Measurements from ENCODE around the gene MSI2. TPM values are rescaled to one million over a fixed set of nuclear protein-coding genes. Genes with fewer than 3 reads are reported as not detected.

Gene MSI2
- total and polyA plus RNA-seq, 2 donors (not counting 3 experiments of a cell fraction or from before 2014, with no cell fraction given), result 20.9 to 59.3 TPM

DNA sequence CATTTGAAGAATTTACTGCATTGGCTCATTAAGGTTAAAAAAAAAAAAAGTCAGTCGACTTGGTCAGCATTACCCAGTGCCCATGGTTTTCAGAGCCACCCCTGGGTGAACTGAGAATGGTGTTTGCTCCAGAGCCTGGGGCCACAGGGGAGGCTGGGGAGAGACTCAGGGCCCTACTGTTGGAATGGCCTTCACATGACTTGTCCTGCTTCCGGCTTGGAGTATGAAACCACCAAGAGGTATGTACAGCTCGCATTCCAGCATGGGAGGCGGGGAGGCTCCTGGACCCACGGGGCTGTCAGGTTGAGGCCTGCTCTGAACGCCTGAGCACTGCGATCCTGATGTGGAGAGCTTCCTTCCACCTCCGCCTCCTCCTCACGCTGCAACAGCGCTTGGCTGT, 36.8 kb downstream of the MSI2 start:
- no peaks in the 10 kb centered on the region for H3K36me3 ChIP-seq (ENCODE audit: control insufficient read depth in 2 of 2, extremely low read depth in 1 of 2, insufficient read depth in 2 of 2, low read length in 2 of 2)
- H3K9me1 ChIP-seq (replicated peaks; ENCODE audit: control insufficient read depth, extremely low read depth, insufficient read depth, low read length), result no peaks in the 10 kb centered on the region
- ChIA-PET POLR2A (no interaction called here), CTCF (no interaction called here)
- no peaks in the 10 kb centered on the region for H3K79me2 ChIP-seq (ENCODE audit: control insufficient read depth, insufficient read depth, low read length)
- H3K9me3 ChIP-seq (replicated peaks; ENCODE audit: control insufficient read depth, insufficient read depth, low read length), result no peaks in the 10 kb centered on the region
- no peaks in the 10 kb centered on the region for H3K27me3 ChIP-seq (ENCODE audit: control insufficient read depth in 2 of 2, insufficient read depth in 2 of 2, low read length in 2 of 2)
- FAIRE-seq (no peak), DNase-seq (ENCODE audit: low read depth, low spot score) (no peak)
- intact Hi-C loops (cut with micrococcal nuclease), result no loop called here
- no peaks in the 10 kb centered on the region for H4K20me1 ChIP-seq (replicated peaks; ENCODE audit: control insufficient read depth, extremely low read depth, insufficient read depth, low read length)
- H3K27ac ChIP-seq (ENCODE audit: insufficient read depth, low read depth, low read length), result no peak overlapping the region
- no peak overlapping the region for H3K4me2 ChIP-seq (ENCODE audit: insufficient read depth, low read length)
- no peak overlapping the region for H3K4me3 ChIP-seq (replicated peaks in 1 of 3; ENCODE audit: insufficient read depth in 1 of 3, low read depth in 1 of 3, low read length in 3 of 3)
- BruUV-seq (replicated peaks), result no TSS peak
- TF ChIP-seq EZH2 (IDR thresholded peaks at IDR 0.05; ENCODE audit: borderline replicate concordance, low read depth, low read length, severe bottlenecking) (no peak), MAX (IDR thresholded peaks at IDR 0.05; ENCODE audit: insufficient read depth, insufficient read length) (no peak)
- no peak overlapping the region for H3K9ac ChIP-seq (replicated peaks; ENCODE audit: extremely low read depth, insufficient read depth, low read length)
- H2AFZ ChIP-seq (ENCODE audit: low read depth, low read length), result no peak overlapping the region
- H3K4me1 ChIP-seq (ENCODE audit: control insufficient read depth, extremely low read depth, insufficient read depth, low read length), result peaks cover 22% of the 10 kb centered on the region
- dilution Hi-C loops (cut with MboI; ENCODE audit: extremely low pct_ligation_motif_present, low sequenced_read_pairs), result no loop called here

DNA sequence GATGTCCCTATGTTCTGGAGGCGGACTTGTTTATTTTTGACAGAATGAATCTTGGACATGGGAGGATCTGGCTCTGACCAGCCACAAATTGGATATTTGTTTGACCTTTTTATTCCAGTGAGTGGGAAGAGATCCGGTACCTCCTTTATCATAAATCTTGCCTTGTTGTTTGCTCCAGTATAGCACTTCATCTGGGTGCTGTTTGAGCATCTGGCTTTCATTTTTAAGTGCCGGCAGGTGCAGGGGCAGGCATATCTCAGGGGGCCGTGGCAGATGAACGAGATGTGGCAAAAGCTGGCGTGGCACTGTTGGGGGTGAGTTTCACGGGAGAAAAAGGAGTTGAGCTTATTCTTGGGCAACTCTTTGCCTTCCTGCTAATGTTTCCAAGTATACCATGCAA, 37.8 kb downstream of the MSI2 start:
- dilution Hi-C loops (cut with MboI; ENCODE audit: extremely low pct_ligation_motif_present, low sequenced_read_pairs), result no loop called here
- Histone ChIP-seq H3K36me3 (ENCODE audit: control insufficient read depth in 2 of 2, extremely low read depth in 1 of 2, insufficient read depth in 2 of 2, low read length in 2 of 2) (no peaks in the 10 kb centered on the region), H3K79me2 (ENCODE audit: control insufficient read depth, insufficient read depth, low read length) (no peaks in the 10 kb centered on the region)

More for the DNA sequence above, 37.8 kb downstream of the MSI2 start:
- Histone ChIP-seq H3K4me2 (ENCODE audit: insufficient read depth, low read length) (no peak overlapping the region), H3K9me1 (replicated peaks; ENCODE audit: control insufficient read depth, extremely low read depth, insufficient read depth, low read length) (no peaks in the 10 kb centered on the region), H4K20me1 (replicated peaks; ENCODE audit: control insufficient read depth, extremely low read depth, insufficient read depth, low read length) (no peaks in the 10 kb centered on the region), H3K9ac (replicated peaks; ENCODE audit: extremely low read depth, insufficient read depth, low read length) (no peak overlapping the region), H3K27ac (ENCODE audit: insufficient read depth, low read depth, low read length) (no peak overlapping the region), H3K4me1 (ENCODE audit: control insufficient read depth, extremely low read depth, insufficient read depth, low read length) (peaks cover 22% of the 10 kb centered on the region), H2AFZ (ENCODE audit: low read depth, low read length) (no peak overlapping the region), H3K9me3 (replicated peaks; ENCODE audit: control insufficient read depth, insufficient read depth, low read length) (no peaks in the 10 kb centered on the region), H3K27me3 (ENCODE audit: control insufficient read depth in 2 of 2, insufficient read depth in 2 of 2, low read length in 2 of 2) (no peaks in the 10 kb centered on the region), H3K4me3 (replicated peaks in 1 of 3; ENCODE audit: insufficient read depth in 1 of 3, low read depth in 1 of 3, low read length in 3 of 3) (no peak overlapping the region)
- POLR2A ChIA-PET, result no interaction called here
- TF ChIP-seq MAX (IDR thresholded peaks at IDR 0.05; ENCODE audit: insufficient read depth, insufficient read length) (no peak), GATA2 (IDR thresholded peaks at IDR 0.05; ENCODE audit: insufficient read depth, insufficient read length, low read depth, low read length) (no peak), POLR2AphosphoS5 (IDR thresholded peaks at IDR 0.05; ENCODE audit: insufficient read depth, low read depth, low read length) (no peak), EZH2 (IDR thresholded peaks at IDR 0.05; ENCODE audit: borderline replicate concordance, low read depth, low read length, severe bottlenecking) (no peak), MYC (IDR thresholded peaks at IDR 0.05; ENCODE audit: low read depth, low read length) (no peak), CTCF (IDR thresholded peaks at IDR 0.05; ENCODE audit: extremely low read depth in 1 of 2, insufficient read depth in 1 of 2, low read depth in 1 of 2, low read length in 2 of 2) (no peak), FOS (IDR thresholded peaks at IDR 0.05; ENCODE audit: borderline replicate concordance, insufficient read depth, low read length) (no peak), JUN (IDR thresholded peaks at IDR 0.05; ENCODE audit: borderline replicate concordance, insufficient read depth, insufficient read length, low read depth) (no peak), POLR2A (IDR thresholded peaks at IDR 0.05; ENCODE audit: low read depth, low read length) (no peak)
- no peak for FAIRE-seq
- CTCF ChIA-PET, result no interaction called here
- intact Hi-C loops (cut with micrococcal nuclease), result no loop called here
- DNase-seq (ENCODE audit: low read depth, low spot score), result no peak
- no TSS peak for BruUV-seq (replicated peaks)

Data from endothelial cell of umbilical vein (primary cell).